IMR-90 (cell line): ENCODE results near the gene KRTAP13-3.

Experiments used
- BHLHE40 ChIP-seq: fragments of 150-350 bp; IDR thresholded peaks from 2 replicates; pipeline ENCODE4 v1.6.1; 2016; ENCODE audit warnings: mild to moderate bottlenecking, low read depth, low read length
- CEBPB ChIP-seq: IDR thresholded peaks from 2 replicates; pipeline ENCODE4 v1.6.1; 2012; ENCODE audit warnings: low read depth, low read length, improper control_type of control experiment
- CHD1 ChIP-seq: IDR thresholded peaks from 2 replicates; pipeline ENCODE4 v1.6.1; 2012; ENCODE audit warnings: low read depth, low read length, improper control_type of control experiment
- CTCF ChIP-seq: conservative IDR thresholded peaks from 2 replicates; pipeline ENCODE4 v1.5.1; 2012; ENCODE audit warnings: mild to moderate bottlenecking, low read depth, low read length, improper control_type of control experiment
- ELK1 ChIP-seq: fragments of 150-350 bp; IDR thresholded peaks from 2 replicates; pipeline ENCODE4 v1.6.1; 2016; ENCODE audit warnings: low read depth, mild to moderate bottlenecking, low read length, moderate library complexity, borderline replicate concordance
- MAFK ChIP-seq: IDR thresholded peaks from 2 replicates; pipeline ENCODE4 v1.6.1; 2012; ENCODE audit warnings: low read depth, low read length, improper control_type of control experiment
- MAZ ChIP-seq: IDR thresholded peaks from 2 replicates; pipeline ENCODE4 v1.6.1; 2012; ENCODE audit warnings: low read depth, mild to moderate bottlenecking, low read length, improper control_type of control experiment, moderate library complexity, borderline replicate concordance
- MXI1 ChIP-seq: IDR thresholded peaks from 2 replicates; pipeline ENCODE4 v1.6.1; 2012; ENCODE audit warnings: low read depth, mild to moderate bottlenecking, low read length, moderate library complexity, borderline replicate concordance
- POLR2A ChIP-seq: IDR thresholded peaks from 2 replicates; pipeline ENCODE4 v1.6.1; 2012; ENCODE audit warnings: mild to moderate bottlenecking, low read depth, low read length
- RAD21 ChIP-seq: IDR thresholded peaks from 2 replicates; pipeline ENCODE4 v1.6.1; 2012; ENCODE audit warnings: low read length, improper control_type of control experiment
- RCOR1 ChIP-seq: IDR thresholded peaks from 2 replicates; pipeline ENCODE4 v1.6.1; 2012; ENCODE audit warnings: mild to moderate bottlenecking, low read length, improper control_type of control experiment; ENCODE audit not compliant: insufficient replicate concordance
- RFX5 ChIP-seq: IDR thresholded peaks from 2 replicates; pipeline ENCODE4 v1.8.0; 2012; ENCODE audit warnings: low read depth, mild to moderate bottlenecking, low read length, moderate library complexity
- USF2 ChIP-seq: fragments of 150-350 bp; IDR thresholded peaks from 2 replicates; pipeline ENCODE4 v1.6.1; 2017; ENCODE audit warnings: mild to moderate bottlenecking, antibody characterized with exemption, low read length, low read depth

- TF ChIP-seq MXI1 (no peak), CTCF (no peak; the same call in 1 of the 2 replicates), POLR2A (no peak), USF2 (no peak), RAD21 (no peak), RCOR1 (no peak), CEBPB (no peak), ELK1 (no peak), RFX5 (no peak), MAZ (no peak), CHD1 (no peak), MAFK (no peak), BHLHE40 (no peak)
Observed at GRCh38 chr21:30434033-30434631, 8.4 kb upstream of the KRTAP13-3 start.
